HepG2 (cell line): ENCODE data around the gene SCFD2. TPM values are rescaled to one million over a fixed set of nuclear protein-coding genes. Genes with fewer than 3 reads are reported as not detected.
A peak's percentile ranks its signal among the peaks of the same experiment; 100 is the strongest.

Experiments
- AHR ChIP-seq: IDR thresholded peaks from 2 replicates; pipeline ENCODE4 v1.6.1; 2018; ENCODE audit warnings: missing genetic modification reagents, missing compliant biosample characterization
- ARNT ChIP-seq: fragments of 450-650 bp; IDR thresholded peaks from 2 replicates; pipeline ENCODE4 v1.6.1; 2017
- CEBPG ChIP-seq: IDR thresholded peaks from 2 replicates; pipeline ENCODE4 v1.6.1; 2016
- CTCF ChIP-seq: sonication (generic); formaldehyde crosslinking; IDR thresholded peaks from 2 replicates; pipeline ENCODE4 v1.5.0; 2020; ENCODE audit warnings: mild to moderate bottlenecking, missing genetic modification reagents, moderate library complexity
- IRF1 ChIP-seq: sonication (generic); formaldehyde crosslinking; IDR thresholded peaks from 2 replicates; pipeline ENCODE4 v1.4.0; 2020; ENCODE audit warnings: low read depth, mild to moderate bottlenecking, missing genetic modification reagents
- NFKBIZ ChIP-seq: IDR thresholded peaks from 2 replicates; pipeline ENCODE4 v1.6.1; 2018; ENCODE audit warnings: missing genetic modification reagents, missing compliant biosample characterization
- RFXANK ChIP-seq: IDR thresholded peaks from 2 replicates; pipeline ENCODE4 v1.6.1; 2016
- SIX4 ChIP-seq: sonication (generic); formaldehyde crosslinking; IDR thresholded peaks from 2 replicates; pipeline ENCODE4 v1.4.0; 2020; ENCODE audit warnings: missing genetic modification reagents
- SMAD9 ChIP-seq: sonication (generic); formaldehyde crosslinking; IDR thresholded peaks from 2 replicates; pipeline ENCODE4 v1.5.1; 2020; ENCODE audit warnings: mild to moderate bottlenecking, missing genetic modification reagents
- SMC3 ChIP-seq: IDR thresholded peaks from 2 replicates; pipeline ENCODE4 v1.6.1; 2011; ENCODE audit warnings: low read length, improper control_type of control experiment
- SP140L ChIP-seq: sonication (generic); formaldehyde crosslinking; IDR thresholded peaks from 2 replicates; pipeline ENCODE4 v1.4.0; 2020; ENCODE audit warnings: missing genetic modification reagents, borderline replicate concordance
- SYNCRIP ChIP-seq: fragments of 200-400 bp; formaldehyde crosslinking; IDR thresholded peaks from 2 replicates; pipeline ENCODE4 v1.6.1; 2018; ENCODE audit warnings: mild to moderate bottlenecking, low read depth, low read length; ENCODE audit not compliant: insufficient read depth
- ZMAT3 ChIP-seq: sonication (generic); formaldehyde crosslinking; conservative IDR thresholded peaks from 2 replicates; pipeline ENCODE4 v1.7.0; 2021; ENCODE audit warnings: missing genetic modification reagents
- ZNF138 ChIP-seq: sonication (generic); formaldehyde crosslinking; IDR thresholded peaks from 2 replicates; pipeline ENCODE4 v1.5.0; 2020; ENCODE audit warnings: mild to moderate bottlenecking, low read depth, missing genetic modification reagents
- ZNF18 ChIP-seq: sonication (generic); formaldehyde crosslinking; IDR thresholded peaks from 2 replicates; pipeline ENCODE4 v1.8.0; 2022; ENCODE audit warnings: mild to moderate bottlenecking, missing genetic modification reagents; ENCODE audit not compliant: insufficient replicate concordance
- ZNF326 ChIP-seq: sonication (generic); formaldehyde crosslinking; IDR thresholded peaks from 2 replicates; pipeline ENCODE4 v1.4.0; 2020; ENCODE audit warnings: missing genetic modification reagents, borderline replicate concordance
- ZNF501 ChIP-seq: sonication (generic); formaldehyde crosslinking; IDR thresholded peaks from 2 replicates; pipeline ENCODE4 v1.5.1; 2020; ENCODE audit warnings: mild to moderate bottlenecking, moderate library complexity, missing genetic modification reagents
- ZNF512B ChIP-seq: sonication (generic); formaldehyde crosslinking; IDR thresholded peaks from 2 replicates; pipeline ENCODE4 v1.5.1; 2020; ENCODE audit warnings: missing genetic modification reagents, mild to moderate bottlenecking, borderline replicate concordance
- ZNF780A ChIP-seq: sonication (generic); formaldehyde crosslinking; IDR thresholded peaks from 2 replicates; pipeline ENCODE4 v1.8.0; 2022; ENCODE audit warnings: mild to moderate bottlenecking, missing genetic modification reagents, moderate library complexity
- ZNF800 ChIP-seq: sonication (generic); formaldehyde crosslinking; IDR thresholded peaks from 2 replicates; pipeline ENCODE4 v1.4.0; 2020; ENCODE audit warnings: missing genetic modification reagents
- ZNF83 ChIP-seq: sonication (generic); formaldehyde crosslinking; IDR thresholded peaks from 2 replicates; pipeline ENCODE4 v1.4.0; 2020; ENCODE audit warnings: missing genetic modification reagents, mild to moderate bottlenecking, borderline replicate concordance
- polyA plus RNA-seq, 8 experiments: library from polyadenylated mRNA; depleted of rRNA in 3 of 8; stranded (reverse) in 7 of 8; unstranded in 1 of 8; fragments of >200 nt; fragmentation: Illumina TruSeq in 4 of 8; extraction: Trizol in 4 of 8; gene quantifications; 2 replicates each; pipeline versions ENCODE4 v1.2.1 to v1.2.3, GENCODE V29; 2011 to 2016; ENCODE audit warnings: low read depth in 4 of 8, missing spikeins in 1 of 8, mixed read lengths in 1 of 8; ENCODE audit not compliant: insufficient read depth in 1 of 8
- total RNA-seq, 5 experiments: library from RNA; depleted of rRNA; stranded (reverse); fragments of >200 nt; fragmentation: Illumina TruSeq; extraction: Trizol; gene quantifications; 2 replicates each; pipeline ENCODE4 v1.2.3, GENCODE V29; 2016; ENCODE audit warnings: low read depth in 1 of 5

The SCFD2 gene
- total and polyA plus RNA-seq, 2 of the 13 experiments (the other 11 are each of a cell fraction or from before 2014, with no cell fraction given), result 4.6 to 15.6 TPM

GRCh38 chr4:53365486-53366300 is at the start of gene SCFD2 (continued):
- TF ChIP-seq SYNCRIP (no peak), AHR (CRISPR knock-in tag) (no peak), ZNF18 (CRISPR knock-in tag) (no peak), SMAD9 (CRISPR knock-in tag) (no peak), ZNF800 (CRISPR knock-in tag) (peak; percentile 58; the same call in 1 of the 2 replicates), ZNF512B (CRISPR knock-in tag) (no peak), CTCF (CRISPR knock-in tag) (no peak), ARNT (no peak), ZNF83 (no peak; the same call in 1 of the 2 replicates), IRF1 (CRISPR knock-in tag) (no peak), SP140L (CRISPR knock-in tag) (no peak), ZNF326 (CRISPR knock-in tag) (no peak), SIX4 (CRISPR knock-in tag) (no peak), CEBPG (CRISPR knock-in tag) (0 out of 2 replicates have a peak, but pooled peaks have one; percentile 23), ZNF501 (CRISPR knock-in tag) (peak; percentile 62; the same call in 1 of the 2 replicates), ZMAT3 (CRISPR knock-in tag) (no peak), NFKBIZ (CRISPR knock-in tag) (no peak; the same call in none of the 2 replicates), SMC3 (no peak), RFXANK (CRISPR knock-in tag) (no peak), ZNF138 (no peak), ZNF780A (CRISPR knock-in tag) (no peak; the same call in 1 of the 2 replicates)
